ELF-1 (cell line): ENCODE measurements around the gene ZNF618.

Source experiments
- DNase-seq: peaks from one replicate; pipeline ENCODE4 v3.0.0-alpha.2; 2016; ENCODE audit warnings: low read depth, low spot score

ZNF618 gene

GRCh38 chr9:113885183-113886025, 9.3 kb downstream of the ZNF618 start:
- no peak for DNase-seq

GRCh38 chr9:113886026-113886369, 9.9 kb downstream of the ZNF618 start:
- no peak for DNase-seq

GRCh38 chr9:113886466-113886865, 10.4 kb downstream of the ZNF618 start:
- DNase-seq: peak; percentile 39

GRCh38 chr9:113886933-113887332, 10.8 kb downstream of the ZNF618 start:
- no peak for DNase-seq

GRCh38 chr9:113887436-113887835, 11.3 kb downstream of the ZNF618 start:
- DNase-seq: peak; percentile 34

GRCh38 chr9:113888336-113888735, 12.2 kb downstream of the ZNF618 start:
- no peak for DNase-seq

GRCh38 chr9:113888976-113889375, 12.9 kb downstream of the ZNF618 start:
- DNase-seq: no peak

GRCh38 chr9:113890704-113891103, 14.6 kb downstream of the ZNF618 start:
- DNase-seq: no peak

GRCh38 chr9:113892861-113893491, 16.9 kb downstream of the ZNF618 start:
- DNase-seq: no peak

- no peak for DNase-seq
These were observed 18.1 kb downstream of the ZNF618 start for GRCh38 chr9:113894166-113894565.

- DNase-seq: no peak
These were observed 19.4 kb downstream of the ZNF618 start for GRCh38 chr9:113895526-113895925.

GRCh38 chr9:113896713-113897112, 20.6 kb downstream of the ZNF618 start:
- no peak for DNase-seq

- DNase-seq: no peak
These were observed 22.0 kb downstream of the ZNF618 start for GRCh38 chr9:113898151-113898550.

GRCh38 chr9:113898596-113898995, 22.5 kb downstream of the ZNF618 start:
- no peak for DNase-seq

- no peak for DNase-seq
These were observed 23.1 kb downstream of the ZNF618 start for GRCh38 chr9:113899205-113899604.

- no peak for DNase-seq
These were observed 25.1 kb downstream of the ZNF618 start for GRCh38 chr9:113901221-113901688.

GRCh38 chr9:113903514-113904077, 27.5 kb downstream of the ZNF618 start:
- DNase-seq: no peak

- no peak for DNase-seq
These were observed 30.5 kb downstream of the ZNF618 start for GRCh38 chr9:113906411-113907110.

- DNase-seq: no peak
These were observed 31.2 kb downstream of the ZNF618 start for GRCh38 chr9:113907282-113907681.

- no peak for DNase-seq
These were observed 33.3 kb downstream of the ZNF618 start for GRCh38 chr9:113909421-113909820.

GRCh38 chr9:113910036-113910639, 34.0 kb downstream of the ZNF618 start:
- no peak for DNase-seq
